ENCODE data around the gene MYRIP.

The MYRIP gene

DNA sequence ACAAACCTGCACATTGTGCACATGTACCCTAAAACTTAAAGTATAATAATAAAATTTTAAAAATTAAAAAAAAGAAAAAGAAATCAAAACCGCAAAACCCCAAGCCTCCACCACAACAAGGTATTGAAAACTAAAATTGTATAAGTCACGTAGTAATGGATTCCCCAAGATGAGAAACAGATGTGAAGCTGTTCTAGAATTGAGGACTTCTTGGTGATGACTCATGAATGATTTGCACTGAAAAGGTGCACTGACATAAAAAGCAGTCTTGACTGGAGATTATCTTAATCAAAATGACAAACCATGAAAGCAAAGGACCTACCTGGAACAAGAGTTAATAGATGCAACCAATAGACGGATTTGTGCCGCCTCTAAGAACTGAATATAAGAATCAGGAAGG, 225.8 kb downstream of the MYRIP start:
- TF ChIP-seq POLR2A (IDR thresholded peaks at IDR 0.05; ENCODE audit: extremely low read depth, insufficient read length) (no peak), MYC (IDR thresholded peaks at IDR 0.05; ENCODE audit: low read depth, low read length) (no peak)
- TF ChIP-seq, protein P1, sequence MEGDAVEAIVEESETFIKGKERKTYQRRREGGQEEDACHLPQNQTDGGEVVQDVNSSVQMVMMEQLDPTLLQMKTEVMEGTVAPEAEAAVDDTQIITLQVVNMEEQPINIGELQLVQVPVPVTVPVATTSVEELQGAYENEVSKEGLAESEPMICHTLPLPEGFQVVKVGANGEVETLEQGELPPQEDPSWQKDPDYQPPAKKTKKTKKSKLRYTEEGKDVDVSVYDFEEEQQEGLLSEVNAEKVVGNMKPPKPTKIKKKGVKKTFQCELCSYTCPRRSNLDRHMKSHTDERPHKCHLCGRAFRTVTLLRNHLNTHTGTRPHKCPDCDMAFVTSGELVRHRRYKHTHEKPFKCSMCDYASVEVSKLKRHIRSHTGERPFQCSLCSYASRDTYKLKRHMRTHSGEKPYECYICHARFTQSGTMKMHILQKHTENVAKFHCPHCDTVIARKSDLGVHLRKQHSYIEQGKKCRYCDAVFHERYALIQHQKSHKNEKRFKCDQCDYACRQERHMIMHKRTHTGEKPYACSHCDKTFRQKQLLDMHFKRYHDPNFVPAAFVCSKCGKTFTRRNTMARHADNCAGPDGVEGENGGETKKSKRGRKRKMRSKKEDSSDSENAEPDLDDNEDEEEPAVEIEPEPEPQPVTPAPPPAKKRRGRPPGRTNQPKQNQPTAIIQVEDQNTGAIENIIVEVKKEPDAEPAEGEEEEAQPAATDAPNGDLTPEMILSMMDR (IDR thresholded peaks at IDR 0.05; ENCODE audit: low read depth, low read length): no peak
- TF ChIP-seq, protein P2, sequence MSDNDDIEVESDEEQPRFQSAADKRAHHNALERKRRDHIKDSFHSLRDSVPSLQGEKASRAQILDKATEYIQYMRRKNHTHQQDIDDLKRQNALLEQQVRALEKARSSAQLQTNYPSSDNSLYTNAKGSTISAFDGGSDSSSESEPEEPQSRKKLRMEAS (IDR thresholded peaks at IDR 0.05; ENCODE audit: low read depth, low read length): no peak
- DNase-seq (ENCODE audit: low read depth): no peak
- no peak overlapping the region for H3K4me3 ChIP-seq (ENCODE audit: low read depth, low read length)

DNA sequence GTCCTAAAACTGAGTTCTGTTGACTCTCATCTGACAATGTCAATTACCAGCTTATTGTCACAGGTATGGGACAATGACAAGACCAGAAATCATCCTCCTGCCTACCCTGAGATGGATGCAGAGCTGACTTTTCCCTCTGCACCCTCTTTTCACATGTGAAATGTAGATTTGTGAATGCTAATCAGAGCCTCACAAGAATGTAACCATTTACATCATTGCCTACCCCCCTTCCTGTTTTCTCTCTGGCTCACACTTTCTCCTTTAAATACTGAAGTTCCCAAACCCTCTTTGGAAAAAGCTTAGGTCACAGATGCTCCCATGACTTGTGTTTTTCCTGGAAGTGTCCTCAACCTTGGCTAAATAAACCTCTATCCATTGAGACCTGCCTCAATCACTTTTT, 228.2 kb downstream of the MYRIP start:
- H3K4me3 ChIP-seq (ENCODE audit: low read depth, low read length): no peak overlapping the region
- TF ChIP-seq, protein P1 (IDR thresholded peaks at IDR 0.05; ENCODE audit: low read depth, low read length): no peak
- TF ChIP-seq POLR2A (IDR thresholded peaks at IDR 0.05; ENCODE audit: extremely low read depth, insufficient read length) (no peak), MYC (IDR thresholded peaks at IDR 0.05; ENCODE audit: low read depth, low read length) (no peak)
- TF ChIP-seq, protein P2 (IDR thresholded peaks at IDR 0.05; ENCODE audit: low read depth, low read length): no peak
- no peak for DNase-seq (ENCODE audit: low read depth)

DNA sequence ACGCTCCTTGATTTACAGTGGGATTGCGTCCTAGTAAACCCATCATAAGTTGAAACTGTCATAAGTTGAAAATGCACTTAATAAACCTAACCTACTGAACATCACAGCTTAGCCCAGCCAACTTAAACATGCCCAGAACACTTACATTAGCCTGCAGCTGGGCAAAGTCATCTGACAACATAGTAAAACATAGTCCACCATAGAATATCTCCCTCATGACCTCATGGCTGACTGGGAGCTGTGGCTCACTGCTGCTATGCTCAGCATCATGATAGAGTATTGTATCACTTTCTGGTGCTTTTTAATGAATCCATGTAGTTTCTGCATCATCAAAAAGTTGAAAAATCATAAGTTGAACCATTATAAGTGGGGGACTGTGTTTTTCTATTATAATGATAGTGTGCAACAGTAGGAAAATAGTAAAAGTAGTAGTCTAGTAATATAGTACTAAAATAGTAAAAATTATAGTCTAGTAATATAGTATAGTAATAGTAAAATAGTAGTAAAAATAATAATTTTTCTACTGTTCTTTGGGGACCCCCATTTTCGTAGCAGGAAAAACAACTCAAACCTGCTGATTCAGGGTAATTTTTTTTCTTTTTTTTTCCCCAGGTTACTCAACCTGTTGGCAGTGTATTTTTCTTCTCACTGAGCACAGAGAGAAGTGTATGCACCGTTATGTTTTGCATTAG, 233.5 kb downstream of the MYRIP start:
- no peak overlapping the region for H3K4me3 ChIP-seq (ENCODE audit: low read depth, low read length)
- no peak for DNase-seq (ENCODE audit: low read depth)
- no peak for TF ChIP-seq POLR2A (IDR thresholded peaks at IDR 0.05; ENCODE audit: extremely low read depth, insufficient read length)
- TF ChIP-seq, protein P2 (IDR thresholded peaks at IDR 0.05; ENCODE audit: low read depth, low read length): no peak

DNA sequence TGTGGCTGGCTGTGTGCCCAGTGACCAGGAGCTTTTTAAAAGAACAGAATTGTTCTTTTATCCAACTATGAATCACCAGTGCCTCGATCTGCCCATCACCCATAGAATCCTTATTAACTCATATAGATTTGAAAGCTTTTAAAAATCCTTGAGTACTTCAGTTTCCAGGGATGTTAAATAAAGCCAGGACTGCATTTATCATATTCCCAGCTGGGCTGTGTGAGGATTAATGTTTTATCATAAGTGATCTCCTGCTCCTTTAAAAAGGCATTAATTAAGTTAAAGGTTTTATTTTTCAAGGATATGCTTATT, 234.0 kb downstream of the MYRIP start:
- TF ChIP-seq MYC (IDR thresholded peaks at IDR 0.05; ENCODE audit: low read depth, low read length) (no peak), POLR2A (IDR thresholded peaks at IDR 0.05; ENCODE audit: extremely low read depth, insufficient read length) (no peak)
- TF ChIP-seq, protein P2 (IDR thresholded peaks at IDR 0.05; ENCODE audit: low read depth, low read length): no peak
- no peak for DNase-seq (ENCODE audit: low read depth)
- H3K4me3 ChIP-seq (ENCODE audit: low read depth, low read length): no peak overlapping the region

DNA sequence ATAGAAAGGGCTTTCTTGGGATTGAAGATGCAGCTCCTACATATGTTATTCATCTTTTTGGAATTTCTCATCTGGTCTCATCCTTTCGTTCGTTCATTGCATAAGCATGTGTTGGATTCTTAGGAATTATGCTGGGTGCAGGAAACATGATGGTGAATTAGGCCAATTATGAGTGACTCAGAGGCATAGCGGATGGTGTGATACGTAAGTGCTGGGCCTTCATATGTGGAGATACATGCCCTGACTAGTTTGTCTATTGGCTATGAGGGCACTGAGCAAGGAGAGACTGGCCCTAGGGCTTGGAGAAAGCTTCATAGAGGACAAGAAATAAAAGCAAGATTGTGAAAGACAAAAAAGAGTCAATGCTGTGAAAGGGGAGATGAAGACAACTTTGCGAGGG, 235.1 kb downstream of the MYRIP start:
- TF ChIP-seq POLR2A (IDR thresholded peaks at IDR 0.05; ENCODE audit: extremely low read depth, insufficient read length): no peak
- TF ChIP-seq, protein P2 (IDR thresholded peaks at IDR 0.05; ENCODE audit: low read depth, low read length): no peak
- TF ChIP-seq, protein P1 (IDR thresholded peaks at IDR 0.05; ENCODE audit: low read depth, low read length): no peak
- no peak for TF ChIP-seq MYC (IDR thresholded peaks at IDR 0.05; ENCODE audit: low read depth, low read length)
- DNase-seq (ENCODE audit: low read depth): no peak
- no peak overlapping the region for H3K4me3 ChIP-seq (ENCODE audit: low read depth, low read length)

DNA sequence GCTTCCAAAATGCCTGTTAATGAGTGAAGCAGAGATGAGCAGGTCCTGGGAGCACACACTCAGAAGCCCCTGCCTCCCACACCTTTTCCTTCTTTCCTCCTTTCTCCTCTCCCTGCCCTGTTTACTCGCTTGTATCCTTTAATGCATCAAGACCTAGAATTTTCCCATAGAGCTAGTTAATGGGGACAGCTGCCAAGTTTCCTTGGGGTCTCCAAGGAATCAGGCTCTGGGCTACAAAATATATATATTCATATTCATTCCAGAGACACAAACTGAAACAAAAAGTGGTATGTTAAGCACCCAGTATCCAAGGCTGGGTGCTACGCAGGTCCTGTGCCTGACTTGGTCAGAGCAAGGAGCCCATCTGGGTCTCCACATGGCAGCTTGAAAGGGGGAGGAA, 235.6 kb downstream of the MYRIP start:
- DNase-seq (ENCODE audit: low read depth): no peak

More for the DNA sequence above, 235.6 kb downstream of the MYRIP start:
- H3K4me3 ChIP-seq (ENCODE audit: low read depth, low read length): no peak overlapping the region
- TF ChIP-seq MYC (IDR thresholded peaks at IDR 0.05; ENCODE audit: low read depth, low read length) (no peak), POLR2A (IDR thresholded peaks at IDR 0.05; ENCODE audit: extremely low read depth, insufficient read length) (no peak)
- TF ChIP-seq, protein P2 (IDR thresholded peaks at IDR 0.05; ENCODE audit: low read depth, low read length): no peak
- TF ChIP-seq, protein P1 (IDR thresholded peaks at IDR 0.05; ENCODE audit: low read depth, low read length): no peak
